Activated CD8-positive, alpha-beta memory T cell treated with anti-CD3 and anti-CD28 coated beads, Interleukin-2, amount 50 U/mL, for 1 hour (primary cell): ENCODE data around the gene ATF7IP.

Experiments
- DNase-seq: peaks from one replicate; pipeline ENCODE4 v3.0.0-alpha.2; 2020; ENCODE audit errors: extremely low read depth

The ATF7IP gene

DNA sequence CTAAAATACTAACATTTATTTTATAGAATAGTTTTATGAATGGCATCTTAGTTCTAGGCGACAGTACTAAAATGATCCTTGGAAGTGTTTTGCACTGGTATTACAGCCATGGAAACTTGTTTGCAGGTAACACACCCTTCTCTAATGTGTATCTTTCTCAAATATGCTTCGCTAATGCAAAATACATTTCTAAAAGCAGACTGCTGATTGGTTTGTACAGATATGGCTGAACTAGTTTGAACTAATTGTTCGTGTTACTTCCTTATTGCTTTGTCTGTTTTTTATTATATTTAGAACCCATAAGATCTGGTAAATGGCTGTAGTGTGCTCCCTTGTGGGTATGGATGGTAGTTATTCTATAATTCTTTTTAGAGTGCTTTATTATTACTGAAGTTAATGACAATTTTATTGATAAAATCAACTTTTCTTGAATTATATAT is 53.0 kb downstream of the ATF7IP start:
- no peak for DNase-seq

DNA sequence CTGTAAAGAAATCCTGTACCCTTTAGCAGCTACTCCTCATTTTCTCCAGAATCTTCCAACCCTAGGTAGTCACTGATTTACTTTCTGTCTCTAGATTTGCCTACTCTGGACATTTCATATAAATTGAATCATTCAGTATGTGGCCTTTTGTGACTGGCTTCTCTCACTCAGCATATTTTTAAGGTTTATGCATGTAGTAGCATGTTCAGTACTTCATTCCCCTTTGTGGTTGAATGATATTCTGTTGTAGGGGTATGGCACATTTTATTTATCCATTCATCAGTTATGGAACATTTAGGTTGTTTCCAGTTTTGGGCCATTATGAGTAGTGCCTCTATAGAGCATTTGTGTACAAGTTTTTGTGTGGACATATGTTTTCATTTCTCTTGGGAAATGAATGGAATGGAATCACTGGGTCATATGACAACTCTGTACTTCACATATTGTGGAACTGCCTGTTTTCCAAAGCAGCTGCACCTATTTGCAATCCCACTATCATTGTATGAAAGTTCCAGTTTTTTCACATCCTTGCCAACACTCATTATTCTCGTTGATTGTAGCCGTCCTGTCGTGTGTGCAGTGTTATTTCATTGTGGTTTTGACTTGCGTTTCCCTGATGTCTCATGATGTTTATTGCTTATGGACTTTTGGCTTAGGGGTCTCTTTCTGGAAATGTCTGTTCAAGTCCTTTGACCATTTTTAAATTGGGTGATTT is 57.2 kb downstream of the ATF7IP start:
- no peak for DNase-seq

DNA sequence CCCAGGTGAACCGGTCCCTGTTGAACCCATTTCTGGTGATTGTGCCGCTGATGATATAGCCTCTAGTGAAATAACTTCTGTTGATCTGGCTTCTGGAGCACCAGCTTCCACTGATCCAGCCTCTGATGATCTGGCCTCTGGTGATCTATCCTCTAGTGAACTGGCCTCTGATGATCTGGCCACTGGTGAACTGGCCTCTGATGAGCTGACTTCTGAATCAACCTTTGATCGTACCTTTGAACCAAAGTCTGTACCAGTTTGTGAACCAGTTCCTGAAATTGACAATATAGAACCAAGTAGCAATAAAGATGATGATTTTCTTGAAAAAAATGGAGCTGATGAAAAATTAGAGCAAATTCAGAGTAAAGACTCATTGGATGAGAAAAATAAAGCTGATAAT is 59.1 kb downstream of the ATF7IP start:
- no peak for DNase-seq

DNA sequence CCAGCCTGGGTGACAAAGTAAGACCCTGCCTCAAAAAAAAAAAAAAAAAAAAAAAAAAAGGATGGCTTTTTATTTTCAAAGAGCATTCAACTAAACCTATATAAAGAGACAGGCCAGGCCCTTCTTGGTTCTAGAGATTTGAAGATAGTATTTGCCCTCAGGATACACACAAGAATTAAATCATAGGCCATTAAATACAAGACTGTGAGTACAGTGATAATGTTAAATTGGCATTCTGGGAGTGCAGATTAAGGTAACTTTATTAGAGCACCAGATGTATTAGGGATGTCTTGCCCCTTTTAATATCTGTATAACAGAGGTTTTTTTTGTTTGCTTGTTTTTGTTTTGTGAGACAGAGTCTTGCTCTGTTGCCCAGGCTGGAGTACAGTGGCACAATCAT is 61.3 kb downstream of the ATF7IP start:
- no peak for DNase-seq

DNA sequence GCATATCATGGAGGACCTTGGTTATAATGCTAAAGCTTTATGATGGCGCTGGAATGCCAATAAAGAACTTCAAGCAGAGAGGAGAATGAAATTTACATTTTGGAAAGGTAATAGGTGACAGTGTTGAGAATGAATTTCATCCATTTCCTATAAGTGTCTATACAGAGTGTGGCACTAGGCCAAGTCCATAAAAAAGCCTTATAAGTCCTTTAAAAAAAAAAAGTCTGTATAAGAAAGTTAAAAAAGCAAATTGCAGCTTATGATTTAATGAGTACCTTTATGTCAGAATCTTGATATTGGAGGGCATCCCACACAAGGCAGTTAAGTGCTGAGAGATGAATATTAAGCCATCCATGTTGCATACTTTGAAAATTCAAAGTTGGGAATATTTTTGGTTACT is 62.4 kb downstream of the ATF7IP start:
- DNase-seq, result no peak

DNA sequence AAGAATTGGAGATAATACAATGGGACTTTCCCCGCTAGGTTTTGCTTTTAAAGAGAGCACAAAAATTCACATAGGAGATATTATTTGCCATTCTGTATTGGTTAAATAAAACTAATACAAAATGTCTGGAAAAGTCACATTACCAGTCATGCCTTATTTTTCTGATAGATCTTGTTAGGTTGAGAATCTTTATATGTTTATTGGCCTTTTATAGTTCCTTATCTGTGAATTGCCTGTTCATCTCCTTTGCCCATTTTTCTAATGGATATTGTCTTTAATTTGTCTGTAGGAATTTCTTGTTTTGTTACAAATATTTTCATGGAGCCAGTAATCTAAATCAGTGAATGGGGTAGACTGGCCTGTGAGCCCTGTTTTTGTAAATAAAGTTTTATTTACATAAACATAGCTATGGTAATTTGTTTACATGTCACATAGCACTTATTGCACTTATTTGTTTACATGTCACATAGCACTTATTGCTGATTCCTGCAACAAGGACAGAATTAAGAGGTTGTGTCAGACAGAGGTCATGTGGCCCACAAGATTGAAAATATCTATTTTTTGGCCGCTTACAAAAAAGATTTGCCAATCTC is 65.0 kb downstream of the ATF7IP start:
- DNase-seq, result no peak

DNA sequence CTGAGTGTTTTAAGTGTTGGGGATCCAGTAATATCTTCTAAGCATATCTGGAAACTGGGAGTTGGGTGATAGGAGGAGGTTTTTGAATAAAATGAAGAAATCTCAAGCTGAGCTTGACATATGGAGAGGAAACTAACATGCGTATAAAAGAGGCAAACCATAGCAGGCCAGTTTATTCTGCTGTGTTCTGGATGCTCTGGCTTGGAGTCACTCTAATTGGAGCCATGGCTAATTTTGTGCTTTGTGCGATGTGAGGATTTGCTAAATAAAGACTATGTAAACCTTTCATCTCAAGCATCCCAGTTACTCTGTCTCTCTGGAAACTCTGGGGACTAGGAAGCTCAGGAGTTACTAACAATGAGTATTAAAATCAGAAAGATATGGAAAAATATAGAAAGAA is 66.5 kb downstream of the ATF7IP start:
- no peak for DNase-seq

DNA sequence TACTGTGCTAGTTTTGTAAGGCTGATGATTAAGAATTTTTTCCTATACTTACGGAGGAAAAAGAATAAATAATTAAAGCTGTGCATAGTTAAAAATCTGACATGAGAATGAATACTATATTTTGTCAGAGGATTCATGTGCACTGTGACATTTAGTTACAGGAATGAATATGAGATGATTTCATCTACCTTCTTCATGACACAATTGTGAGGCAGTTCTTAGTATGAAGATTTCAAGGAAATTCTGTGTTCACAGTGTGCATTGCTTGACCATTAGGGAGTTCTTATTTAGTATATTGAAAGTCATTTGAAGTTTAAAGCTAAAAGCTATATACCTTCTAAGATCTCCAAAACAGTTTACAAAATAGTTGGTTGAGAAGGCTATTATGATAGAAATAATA is 70.1 kb downstream of the ATF7IP start:
- no peak for DNase-seq

DNA sequence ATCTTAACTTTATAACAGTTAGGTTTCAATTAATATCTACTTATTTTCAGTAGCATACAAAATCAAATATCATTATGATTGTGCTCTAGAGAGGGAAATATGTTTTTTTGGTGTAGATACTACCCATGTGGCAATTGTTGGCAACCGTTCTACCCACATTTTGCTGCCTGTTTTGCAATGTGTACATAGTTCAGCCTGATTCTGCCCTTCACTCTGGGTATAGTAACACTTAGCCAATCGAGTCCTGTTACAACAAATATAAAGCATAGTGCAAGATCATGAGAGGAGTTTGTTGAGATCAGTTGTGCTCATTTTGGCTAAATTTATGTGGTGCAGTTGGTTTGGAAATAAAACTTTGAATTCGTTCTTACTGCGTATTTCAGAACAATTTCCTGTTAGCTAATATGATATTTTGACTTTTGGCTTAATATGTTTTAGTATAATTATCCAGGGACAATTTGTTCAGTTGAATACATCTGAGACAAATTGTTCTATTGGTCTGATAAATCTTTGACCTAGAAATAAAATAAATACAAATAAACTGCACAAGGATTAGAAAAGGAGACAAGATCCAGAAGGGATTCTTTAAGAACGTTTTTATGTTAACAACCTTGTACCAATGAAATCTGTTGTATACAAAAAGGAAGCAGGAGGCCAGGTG is 76.9 kb downstream of the ATF7IP start:
- DNase-seq, result no peak

DNA sequence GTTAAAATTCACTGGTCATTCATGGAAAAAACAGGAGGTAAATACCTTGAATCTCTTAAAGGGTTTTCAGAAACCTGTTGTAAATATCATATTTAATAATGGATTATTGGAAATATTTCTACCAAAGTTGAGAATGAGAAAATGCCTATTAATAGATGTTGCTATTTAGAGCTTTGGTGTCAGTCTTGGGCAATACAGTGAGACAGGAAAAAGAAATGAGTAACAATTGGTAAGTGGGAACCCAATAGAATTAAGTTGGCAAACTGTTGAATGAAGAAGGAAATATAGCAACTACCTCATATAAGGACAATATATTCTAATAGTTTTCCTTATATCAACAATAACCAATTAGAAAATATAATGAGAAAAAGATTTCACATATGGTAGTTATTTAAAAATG is 78.0 kb downstream of the ATF7IP start:
- DNase-seq, result no peak

DNA sequence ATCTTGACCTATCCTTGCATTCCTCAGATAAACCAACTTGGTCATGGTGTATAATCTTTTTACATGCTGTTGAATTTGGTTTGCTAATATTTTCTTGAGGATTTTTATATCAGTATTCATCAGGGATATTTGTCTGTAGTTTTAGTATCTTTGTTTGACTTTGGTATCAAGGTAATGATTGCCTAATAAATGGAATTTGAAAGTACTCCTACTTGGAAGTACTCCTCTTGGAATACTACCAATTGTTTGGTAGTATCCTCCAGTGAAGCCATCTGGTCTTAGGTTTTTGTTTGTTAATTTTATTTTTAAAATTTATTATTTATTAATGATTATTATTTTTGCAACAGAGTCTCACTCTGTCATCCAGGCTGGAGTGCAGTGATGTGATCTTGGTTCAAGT is 85.0 kb downstream of the ATF7IP start:
- no peak for DNase-seq

DNA sequence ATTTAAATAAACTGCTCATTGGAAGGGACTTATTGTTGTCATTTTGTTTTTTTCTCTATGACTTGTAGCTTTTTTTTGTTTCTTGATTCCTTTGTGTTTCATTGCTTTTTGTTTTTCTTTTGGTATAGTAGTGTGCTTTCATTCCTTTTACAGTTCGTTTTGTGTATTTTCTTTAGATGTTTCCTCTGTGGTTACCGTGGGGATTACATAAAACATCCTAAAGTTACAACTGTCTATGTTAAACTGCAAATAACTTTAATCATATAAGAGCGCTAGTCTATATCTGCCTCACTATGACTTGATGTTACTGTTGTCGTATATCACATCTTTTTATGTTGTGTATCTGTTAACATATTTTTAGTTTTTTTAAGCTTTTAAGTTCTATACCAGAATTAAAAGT is 86.9 kb downstream of the ATF7IP start:
- no peak for DNase-seq

DNA sequence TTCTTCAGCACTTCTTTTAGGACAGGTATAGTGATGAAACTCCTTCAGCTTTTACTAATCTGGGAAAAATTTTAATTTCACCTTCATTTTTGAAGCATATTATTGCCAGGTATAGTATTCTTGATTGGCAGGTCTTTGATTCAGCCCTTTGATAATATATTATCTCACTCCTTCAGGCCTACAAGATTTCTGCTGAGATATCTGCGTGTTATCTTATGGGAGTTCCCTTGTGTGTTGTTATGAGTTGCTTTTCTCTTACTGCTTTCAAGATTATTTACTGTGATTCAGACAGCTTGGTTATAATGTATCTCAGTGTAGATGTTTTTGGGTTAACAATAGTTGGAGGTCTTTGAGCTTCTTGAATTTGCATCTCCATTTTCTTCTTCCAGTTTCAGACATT is 87.4 kb downstream of the ATF7IP start:
- no peak for DNase-seq

DNA sequence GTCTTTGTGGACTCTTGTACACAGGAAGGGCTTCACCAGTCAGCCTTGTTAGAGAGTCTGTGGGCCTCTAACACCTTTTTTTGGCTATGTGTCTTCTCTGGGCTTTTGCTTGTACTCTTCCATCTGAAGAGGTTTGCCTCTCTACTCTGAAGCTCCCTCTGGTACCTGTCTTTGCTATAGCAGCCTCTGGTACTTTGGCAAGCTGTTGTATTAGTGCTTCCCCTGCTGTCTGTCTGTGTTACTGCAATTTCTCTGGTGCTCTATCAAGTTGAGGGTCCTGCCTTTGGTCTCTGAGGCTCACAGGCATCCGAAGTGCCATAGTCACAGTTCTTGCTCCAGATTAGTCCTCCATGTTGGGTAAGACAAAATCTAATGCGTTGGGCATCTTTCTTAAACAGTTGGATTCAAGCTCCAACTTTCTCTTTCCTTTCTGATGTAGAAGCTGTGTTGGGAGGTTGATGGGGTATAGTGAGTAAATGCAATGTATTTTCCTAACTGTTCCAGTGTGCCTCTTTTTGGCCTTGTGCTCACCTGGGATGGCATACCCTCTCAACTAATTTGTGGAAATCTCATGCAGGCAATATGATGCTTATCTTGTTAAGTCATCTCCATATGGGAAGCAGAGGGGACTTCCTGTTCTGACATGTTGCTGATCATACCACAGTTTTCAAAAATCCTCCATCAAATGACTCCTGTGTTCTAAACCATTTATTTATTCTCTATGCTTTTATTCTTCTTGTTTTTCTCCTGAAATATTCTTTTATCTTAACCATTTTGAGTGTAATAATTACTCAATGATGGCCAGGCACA is 88.8 kb downstream of the ATF7IP start:
- DNase-seq, result no peak

DNA sequence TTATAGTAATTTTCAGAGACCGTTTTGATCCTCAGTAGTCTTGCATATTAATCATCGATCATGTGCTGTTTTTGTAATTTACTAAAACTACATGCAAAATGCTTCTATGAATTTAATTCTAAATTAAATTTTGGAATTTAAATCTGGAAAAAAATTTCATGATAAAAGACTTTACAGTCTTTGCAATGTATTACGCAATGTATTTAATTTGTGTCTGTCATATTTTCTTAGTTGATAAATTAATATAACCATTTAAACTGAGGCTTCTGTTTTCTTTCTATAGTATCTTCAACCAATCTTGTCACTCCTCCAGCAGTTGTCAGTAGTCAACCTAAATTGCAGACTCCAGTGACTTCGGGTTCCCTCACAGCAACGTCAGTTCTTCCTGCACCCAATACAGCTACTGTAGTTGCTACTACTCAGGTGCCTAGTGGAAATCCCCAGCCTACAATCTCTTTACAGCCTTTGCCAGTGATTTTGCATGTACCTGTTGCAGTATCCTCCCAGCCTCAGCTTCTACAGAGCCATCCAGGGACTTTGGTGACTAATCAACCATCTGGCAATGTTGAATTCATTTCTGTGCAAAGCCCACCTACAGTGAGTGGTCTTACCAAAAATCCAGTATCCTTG is 94.8 kb downstream of the ATF7IP start:
- DNase-seq, result no peak

DNA sequence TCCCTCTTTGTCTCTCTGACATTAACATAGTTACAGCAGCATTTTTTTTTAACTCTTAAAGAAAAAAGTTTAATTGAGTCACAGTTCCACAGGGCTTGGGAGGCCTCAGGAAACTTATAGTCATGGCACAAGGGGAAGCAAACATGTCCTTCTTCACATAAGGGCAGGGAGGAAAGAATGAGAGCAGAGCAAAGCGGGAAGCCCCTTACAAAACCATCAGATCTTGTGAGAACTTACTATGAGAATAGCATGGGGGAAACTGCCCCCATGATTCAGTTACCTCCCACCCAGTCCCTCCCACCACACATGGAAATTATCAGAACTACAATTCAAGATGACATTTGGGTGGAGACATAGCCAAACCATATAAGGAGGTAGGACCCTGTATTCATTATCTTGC is 106.0 kb downstream of the ATF7IP start:
- DNase-seq, result no peak

DNA sequence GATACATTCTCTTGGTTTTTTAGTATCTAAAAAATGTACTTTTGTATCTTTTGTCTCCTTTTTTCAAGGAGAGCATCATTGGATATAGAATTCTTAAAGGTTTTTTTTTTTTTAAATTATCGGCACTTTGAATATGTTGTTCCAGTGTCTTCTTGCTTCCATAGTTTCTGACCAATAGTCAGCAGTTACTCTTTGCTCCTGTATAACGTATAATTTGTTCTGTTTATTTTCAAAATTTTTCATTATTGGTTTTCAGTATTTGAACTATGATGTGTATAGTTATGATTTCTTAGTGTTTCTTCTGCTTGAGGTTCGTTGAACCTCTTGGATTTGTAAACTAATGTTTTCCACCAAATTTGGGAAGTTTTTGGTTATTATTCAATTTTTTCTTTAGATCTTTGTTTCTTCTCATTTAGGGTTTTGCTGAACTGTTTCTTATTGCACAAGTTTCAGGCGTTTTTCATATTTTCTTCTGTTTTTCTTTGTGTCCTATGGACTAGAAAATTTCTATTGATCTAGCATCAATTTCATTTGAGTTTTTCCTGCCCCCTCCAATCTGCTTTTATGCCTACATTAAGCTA is 108.3 kb downstream of the ATF7IP start:
- no peak for DNase-seq

DNA sequence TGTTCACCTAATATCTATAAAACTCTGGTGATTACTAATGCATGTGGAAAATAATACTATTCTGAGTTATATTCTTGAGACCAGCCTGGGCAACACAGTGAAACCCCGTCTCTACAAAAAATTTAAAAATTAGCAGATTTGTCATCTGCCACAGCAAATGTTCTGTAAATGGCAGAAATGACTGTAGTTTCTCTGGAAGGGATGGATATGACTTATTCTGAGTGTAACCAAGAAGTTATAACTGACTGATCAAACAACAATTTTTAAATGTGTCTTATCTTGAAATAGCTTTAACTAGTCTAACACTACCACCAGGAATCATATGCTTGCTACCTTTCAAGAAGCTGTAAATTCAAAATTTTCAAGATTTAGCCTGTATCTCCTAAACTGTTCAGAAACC is 113.5 kb downstream of the ATF7IP start:
- DNase-seq, result no peak

DNA sequence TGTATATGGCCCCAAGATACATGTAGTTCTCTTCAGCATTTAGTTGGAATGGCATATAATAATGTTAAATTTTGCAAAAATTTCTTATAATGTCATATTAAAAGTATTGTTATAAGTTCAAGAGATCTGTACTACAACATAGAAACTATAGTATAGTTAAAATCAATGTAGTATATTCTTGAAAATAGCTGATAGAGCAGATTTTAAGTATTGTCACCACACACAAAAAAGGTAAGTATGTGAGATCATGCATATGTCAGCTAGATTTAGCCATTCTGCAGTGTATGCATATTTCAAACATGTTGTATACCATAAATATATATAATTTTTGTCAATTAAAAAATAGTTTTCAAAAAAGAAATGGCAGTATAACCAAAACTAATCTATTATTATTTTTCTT is 115.7 kb downstream of the ATF7IP start:
- no peak for DNase-seq

DNA sequence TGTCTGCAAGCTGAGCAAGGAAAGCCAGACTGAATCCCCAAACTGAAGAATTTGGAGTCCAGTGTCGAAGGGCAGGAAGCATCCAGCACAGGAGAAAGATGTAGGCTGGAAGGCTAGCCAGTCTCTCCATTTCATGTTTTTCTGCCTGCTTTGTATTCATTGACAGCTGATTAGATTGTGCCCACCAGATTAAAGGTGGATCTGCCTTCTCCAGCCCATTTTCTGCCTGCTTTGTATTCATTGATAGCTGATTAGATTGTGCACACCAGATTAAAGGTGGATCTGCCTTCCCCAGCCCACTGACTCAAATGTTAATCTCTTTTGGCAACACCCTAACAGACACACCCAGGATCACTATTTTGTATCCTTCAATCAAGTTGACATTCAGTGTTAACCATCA is 116.9 kb downstream of the ATF7IP start:
- DNase-seq, result no peak

DNA sequence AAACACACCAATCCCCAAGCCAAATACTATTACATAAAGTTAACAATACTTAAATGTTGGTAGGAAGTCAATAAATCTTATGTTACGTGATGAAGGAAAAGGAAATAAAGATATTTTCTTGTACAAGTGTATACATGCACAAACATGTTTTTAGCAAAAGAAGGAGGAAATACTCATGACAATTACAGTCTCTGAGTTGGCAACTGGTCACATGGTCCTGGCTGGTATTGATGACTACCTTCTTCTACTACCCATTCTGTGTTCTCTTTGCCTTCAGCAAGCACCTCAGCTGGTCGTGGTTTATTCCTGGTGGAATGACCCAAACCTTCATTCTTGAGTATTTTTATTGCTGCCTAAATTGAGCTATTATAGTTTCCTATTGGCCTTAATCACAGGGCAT is 117.4 kb downstream of the ATF7IP start:
- no peak for DNase-seq

DNA sequence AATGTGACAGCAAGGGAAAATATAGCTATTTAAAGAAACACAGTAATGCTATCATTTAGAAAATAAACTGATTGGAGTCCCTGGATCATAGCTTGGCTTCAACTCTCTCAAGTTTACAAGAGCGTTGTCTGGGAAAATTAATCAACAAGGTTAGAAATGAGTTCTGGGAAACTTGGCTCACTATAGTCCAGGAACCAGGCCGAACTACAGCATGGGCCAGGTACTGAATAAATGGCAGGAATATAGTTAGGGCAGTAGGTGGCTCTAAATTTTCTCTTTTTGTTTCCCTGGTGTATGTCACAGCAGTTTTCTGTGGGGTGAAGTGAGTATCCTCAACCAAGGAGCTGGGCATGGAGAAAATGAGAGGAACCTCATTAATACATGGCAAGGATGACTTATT is 129.8 kb downstream of the ATF7IP start:
- DNase-seq, result no peak
